WTC11 (cell line): ENCODE data around the gene CROCC2. TPM values are rescaled to one million over a fixed set of nuclear protein-coding genes. Genes with fewer than 3 reads are reported as not detected.

Experiments
- ATAC-seq: fragments of 200-7000 bp; cut with Tn5 transposase; 2 replicates; pipeline ENCODE4 v1.10.0; 2021; ENCODE audit warnings: mild to moderate bottlenecking, moderate library complexity
- CTCF ChIA-PET: fragments of 300-600 bp; sonication (Branson Sonifier 250); formaldehyde crosslinking; loops from one replicate; lab custom pipeline; 2021; ENCODE audit warnings: antibody characterized with exemption; lab: Charles Lee
- POLR2A ChIA-PET: fragments of 350-600 bp; sonication (Branson Sonifier 250); formaldehyde crosslinking; loops from one replicate; lab custom pipeline; 2021; ENCODE audit warnings: antibody characterized with exemption; lab: Charles Lee
- DNase-seq: peaks from one replicate; pipeline ENCODE4 v3.0.0; 2021; ENCODE audit warnings: low spot score
- H3K27ac Mint-ChIP-seq: 2 replicates; pipeline ENCODE4 v1.8.0; 2021; ENCODE audit warnings: mixed read lengths
- H3K27me3 Mint-ChIP-seq: 2 replicates; pipeline ENCODE4 v1.8.0; 2021; ENCODE audit warnings: low read depth, mild to moderate bottlenecking, moderate library complexity, mixed read lengths
- H3K36me3 Mint-ChIP-seq: 2 replicates; pipeline ENCODE4 v1.8.0; 2021; ENCODE audit warnings: mixed read lengths
- H3K4me1 Mint-ChIP-seq: 2 replicates; pipeline ENCODE4 v1.8.0; 2022; ENCODE audit warnings: mixed read lengths
- H3K4me3 Mint-ChIP-seq: 2 replicates; pipeline ENCODE4 v1.8.0; 2021; ENCODE audit warnings: mild to moderate bottlenecking, moderate library complexity, mixed read lengths
- H3K9me3 Mint-ChIP-seq: 2 replicates; pipeline ENCODE4 v1.8.0; 2021; ENCODE audit warnings: mixed read lengths
- CREB1 ChIP-seq: sonication (generic); formaldehyde crosslinking; IDR thresholded peaks from 2 replicates; pipeline ENCODE4 v1.8.0; 2023; ENCODE audit warnings: mild to moderate bottlenecking, missing genetic modification reagents
- CREM ChIP-seq: sonication (generic); formaldehyde crosslinking; IDR thresholded peaks from 2 replicates; pipeline ENCODE4 v1.8.1; 2022; ENCODE audit warnings: mild to moderate bottlenecking, missing genetic modification reagents, moderate library complexity
- EMX1 ChIP-seq: fragments of 250-450 bp; sonication (Bioruptor Pico); IDR thresholded peaks from 2 replicates; pipeline ENCODE4 v1.8.0; 2021; ENCODE audit warnings: mild to moderate bottlenecking
- GABPB1 ChIP-seq: sonication (generic); formaldehyde crosslinking; IDR thresholded peaks from 2 replicates; pipeline ENCODE4 v1.8.1; 2023; ENCODE audit warnings: mild to moderate bottlenecking, missing genetic modification reagents
- JUN ChIP-seq: sonication (generic); formaldehyde crosslinking; IDR thresholded peaks from 2 replicates; pipeline ENCODE4 v1.8.0; 2023; ENCODE audit warnings: mild to moderate bottlenecking, missing genetic modification reagents
- MYBL2 ChIP-seq: sonication (generic); formaldehyde crosslinking; IDR thresholded peaks from 2 replicates; pipeline ENCODE4 v1.8.1; 2023; ENCODE audit warnings: mild to moderate bottlenecking, moderate library complexity, missing genetic modification reagents
- SOX15 ChIP-seq: fragments of 250-450 bp; sonication (Bioruptor Pico); IDR thresholded peaks from 2 replicates; pipeline ENCODE4 v1.9.0; 2021; ENCODE audit warnings: mild to moderate bottlenecking
- TCF7 ChIP-seq: sonication (generic); formaldehyde crosslinking; IDR thresholded peaks from 2 replicates; pipeline ENCODE4 v1.8.0; 2022; ENCODE audit warnings: mild to moderate bottlenecking, low read depth, missing genetic modification reagents, moderate library complexity
- ZNF263 ChIP-seq: sonication (generic); formaldehyde crosslinking; IDR thresholded peaks from 2 replicates; pipeline ENCODE4 v1.8.1; 2022; ENCODE audit warnings: low read depth, mild to moderate bottlenecking, moderate library complexity, missing genetic modification reagents
- ZNF396 ChIP-seq: fragments of 250-450 bp; sonication (Bioruptor Pico); IDR thresholded peaks from 2 replicates; pipeline ENCODE4 v1.8.0; 2021; ENCODE audit warnings: mild to moderate bottlenecking, moderate library complexity, borderline replicate concordance
- total RNA-seq: library from RNA; stranded (reverse); gene quantifications from 3 replicates; pipeline ENCODE4 v1.2.3, GENCODE V29; 2021
- TF ChIP-seq, protein P1 (sequence below): sonication (generic); formaldehyde crosslinking; IDR thresholded peaks from 2 replicates; pipeline ENCODE4 v1.8.0; 2023; ENCODE audit warnings: missing genetic modification reagents, mild to moderate bottlenecking, borderline replicate concordance
- TF ChIP-seq, protein P2 (sequence below): sonication (generic); formaldehyde crosslinking; IDR thresholded peaks from 2 replicates; pipeline ENCODE4 v1.8.1; 2022; ENCODE audit warnings: mild to moderate bottlenecking, moderate library complexity, missing genetic modification reagents
- TF ChIP-seq, protein P3 (sequence below): sonication (generic); formaldehyde crosslinking; IDR thresholded peaks from 2 replicates; pipeline ENCODE4 v1.8.0; 2022; ENCODE audit warnings: missing genetic modification reagents
- TF ChIP-seq, protein P4 (sequence below): fragments of 250-450 bp; sonication (Bioruptor Pico); IDR thresholded peaks from 2 replicates; pipeline ENCODE4 v1.8.0; 2021; ENCODE audit warnings: mild to moderate bottlenecking
- TF ChIP-seq, protein P5 (sequence below): sonication (generic); formaldehyde crosslinking; conservative IDR thresholded peaks from 2 replicates; pipeline ENCODE4 v1.8.1; 2023; ENCODE audit warnings: mild to moderate bottlenecking, low read depth, missing genetic modification reagents, moderate library complexity
- TF ChIP-seq, protein P6 (sequence below): sonication (generic); formaldehyde crosslinking; IDR thresholded peaks from 2 replicates; pipeline ENCODE4 v1.8.1; 2022; ENCODE audit warnings: low read depth, missing genetic modification reagents, borderline replicate concordance
- TF ChIP-seq, protein P7 (sequence below): sonication (generic); formaldehyde crosslinking; IDR thresholded peaks from 2 replicates; pipeline ENCODE4 v1.8.1; 2023; ENCODE audit warnings: mild to moderate bottlenecking, missing genetic modification reagents, moderate library complexity
- TF ChIP-seq, protein P8 (sequence below): sonication (generic); formaldehyde crosslinking; IDR thresholded peaks from 2 replicates; pipeline ENCODE4 v1.8.1; 2022; ENCODE audit warnings: low read depth, mild to moderate bottlenecking, moderate library complexity, missing genetic modification reagents, borderline replicate concordance

The CROCC2 gene
- total RNA-seq, 1 experiment from 2014 or later, result not detected

DNA sequence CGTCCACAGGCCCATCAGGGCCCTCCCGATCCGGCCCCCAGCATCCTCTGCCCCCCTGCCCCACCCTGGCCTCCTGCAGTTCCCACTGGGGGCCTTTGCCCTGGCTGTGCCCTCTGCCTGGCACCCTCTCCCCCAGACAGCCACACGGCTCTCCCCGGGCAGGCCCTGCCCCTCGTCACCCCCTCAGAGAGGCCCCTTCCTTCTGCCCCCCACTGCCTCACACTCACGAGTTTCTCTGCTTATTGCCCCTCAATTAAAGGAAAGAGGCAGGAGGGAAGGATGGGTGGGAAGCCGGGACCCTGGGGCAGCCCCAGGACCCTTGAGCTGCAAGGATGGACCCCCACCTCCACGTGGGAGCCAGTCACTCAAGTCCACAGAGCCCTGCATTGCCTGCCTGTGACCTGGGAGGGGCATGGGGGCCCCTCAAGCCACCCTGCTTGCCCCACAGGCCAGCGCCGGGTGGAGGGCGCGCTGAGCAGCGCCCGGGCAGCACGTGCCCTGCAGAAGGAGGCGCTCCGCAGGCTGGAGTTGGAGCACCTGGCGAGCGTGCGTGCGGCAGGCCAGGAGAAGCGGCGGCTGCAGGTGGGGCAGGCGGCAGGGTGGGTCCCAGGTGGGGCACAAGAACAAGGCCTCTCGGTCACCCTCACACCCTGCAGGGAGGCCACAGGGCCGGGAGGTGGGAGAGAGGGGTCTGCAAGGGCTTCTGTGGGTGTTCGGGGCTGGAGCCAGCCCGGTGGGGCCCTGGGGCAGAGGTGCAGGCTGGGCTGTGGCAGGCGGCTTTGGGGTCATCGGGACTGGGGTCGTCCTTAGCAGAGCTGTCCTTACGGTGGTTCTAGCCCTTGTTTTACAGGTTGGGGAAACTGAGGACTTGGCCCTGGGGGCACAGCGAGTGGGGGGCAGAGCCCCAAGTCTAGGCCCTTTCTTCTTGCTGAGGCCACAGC is 61.8 kb downstream of the CROCC2 start:
- H3K4me3 Mint-ChIP-seq, result no peak overlapping the region
- POLR2A ChIA-PET, result no interaction called here
- no peaks in the 10 kb centered on the region for H3K27me3 Mint-ChIP-seq
- H3K4me1 Mint-ChIP-seq, result no peaks in the 10 kb centered on the region
- H3K9me3 Mint-ChIP-seq, result no peaks in the 10 kb centered on the region
- no peaks in the 10 kb centered on the region for H3K36me3 Mint-ChIP-seq
- H3K27ac Mint-ChIP-seq, result no peak overlapping the region
- CTCF ChIA-PET, result interaction anchor here (2.0 to 2.4 kb wide), 2 partner anchors 16 to 53 kb away, joined by 4 to 11 read pairs; no protein-coding TSS in a partner anchor
- DNase-seq, result no peak
- ATAC-seq, result no peak
- TF ChIP-seq SOX15 (CRISPR knock-in tag) (no peak), EMX1 (CRISPR knock-in tag) (no peak), GABPB1 (CRISPR knock-in tag) (no peak), ZNF263 (CRISPR knock-in tag) (no peak), JUN (no peak), CREB1 (no peak), CREM (CRISPR knock-in tag) (no peak), ZNF396 (CRISPR knock-in tag) (no peak), MYBL2 (CRISPR knock-in tag) (no peak), TCF7 (CRISPR knock-in tag) (no peak)
- TF ChIP-seq, protein P1, sequence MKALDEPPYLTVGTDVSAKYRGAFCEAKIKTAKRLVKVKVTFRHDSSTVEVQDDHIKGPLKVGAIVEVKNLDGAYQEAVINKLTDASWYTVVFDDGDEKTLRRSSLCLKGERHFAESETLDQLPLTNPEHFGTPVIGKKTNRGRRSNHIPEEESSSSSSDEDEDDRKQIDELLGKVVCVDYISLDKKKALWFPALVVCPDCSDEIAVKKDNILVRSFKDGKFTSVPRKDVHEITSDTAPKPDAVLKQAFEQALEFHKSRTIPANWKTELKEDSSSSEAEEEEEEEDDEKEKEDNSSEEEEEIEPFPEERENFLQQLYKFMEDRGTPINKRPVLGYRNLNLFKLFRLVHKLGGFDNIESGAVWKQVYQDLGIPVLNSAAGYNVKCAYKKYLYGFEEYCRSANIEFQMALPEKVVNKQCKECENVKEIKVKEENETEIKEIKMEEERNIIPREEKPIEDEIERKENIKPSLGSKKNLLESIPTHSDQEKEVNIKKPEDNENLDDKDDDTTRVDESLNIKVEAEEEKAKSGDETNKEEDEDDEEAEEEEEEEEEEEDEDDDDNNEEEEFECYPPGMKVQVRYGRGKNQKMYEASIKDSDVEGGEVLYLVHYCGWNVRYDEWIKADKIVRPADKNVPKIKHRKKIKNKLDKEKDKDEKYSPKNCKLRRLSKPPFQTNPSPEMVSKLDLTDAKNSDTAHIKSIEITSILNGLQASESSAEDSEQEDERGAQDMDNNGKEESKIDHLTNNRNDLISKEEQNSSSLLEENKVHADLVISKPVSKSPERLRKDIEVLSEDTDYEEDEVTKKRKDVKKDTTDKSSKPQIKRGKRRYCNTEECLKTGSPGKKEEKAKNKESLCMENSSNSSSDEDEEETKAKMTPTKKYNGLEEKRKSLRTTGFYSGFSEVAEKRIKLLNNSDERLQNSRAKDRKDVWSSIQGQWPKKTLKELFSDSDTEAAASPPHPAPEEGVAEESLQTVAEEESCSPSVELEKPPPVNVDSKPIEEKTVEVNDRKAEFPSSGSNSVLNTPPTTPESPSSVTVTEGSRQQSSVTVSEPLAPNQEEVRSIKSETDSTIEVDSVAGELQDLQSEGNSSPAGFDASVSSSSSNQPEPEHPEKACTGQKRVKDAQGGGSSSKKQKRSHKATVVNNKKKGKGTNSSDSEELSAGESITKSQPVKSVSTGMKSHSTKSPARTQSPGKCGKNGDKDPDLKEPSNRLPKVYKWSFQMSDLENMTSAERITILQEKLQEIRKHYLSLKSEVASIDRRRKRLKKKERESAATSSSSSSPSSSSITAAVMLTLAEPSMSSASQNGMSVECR, result no peak
- TF ChIP-seq, protein P2, sequence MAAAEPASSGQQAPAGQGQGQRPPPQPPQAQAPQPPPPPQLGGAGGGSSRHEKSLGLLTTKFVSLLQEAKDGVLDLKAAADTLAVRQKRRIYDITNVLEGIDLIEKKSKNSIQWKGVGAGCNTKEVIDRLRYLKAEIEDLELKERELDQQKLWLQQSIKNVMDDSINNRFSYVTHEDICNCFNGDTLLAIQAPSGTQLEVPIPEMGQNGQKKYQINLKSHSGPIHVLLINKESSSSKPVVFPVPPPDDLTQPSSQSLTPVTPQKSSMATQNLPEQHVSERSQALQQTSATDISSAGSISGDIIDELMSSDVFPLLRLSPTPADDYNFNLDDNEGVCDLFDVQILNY (CRISPR knock-in tag), result no peak
- TF ChIP-seq, protein P3, sequence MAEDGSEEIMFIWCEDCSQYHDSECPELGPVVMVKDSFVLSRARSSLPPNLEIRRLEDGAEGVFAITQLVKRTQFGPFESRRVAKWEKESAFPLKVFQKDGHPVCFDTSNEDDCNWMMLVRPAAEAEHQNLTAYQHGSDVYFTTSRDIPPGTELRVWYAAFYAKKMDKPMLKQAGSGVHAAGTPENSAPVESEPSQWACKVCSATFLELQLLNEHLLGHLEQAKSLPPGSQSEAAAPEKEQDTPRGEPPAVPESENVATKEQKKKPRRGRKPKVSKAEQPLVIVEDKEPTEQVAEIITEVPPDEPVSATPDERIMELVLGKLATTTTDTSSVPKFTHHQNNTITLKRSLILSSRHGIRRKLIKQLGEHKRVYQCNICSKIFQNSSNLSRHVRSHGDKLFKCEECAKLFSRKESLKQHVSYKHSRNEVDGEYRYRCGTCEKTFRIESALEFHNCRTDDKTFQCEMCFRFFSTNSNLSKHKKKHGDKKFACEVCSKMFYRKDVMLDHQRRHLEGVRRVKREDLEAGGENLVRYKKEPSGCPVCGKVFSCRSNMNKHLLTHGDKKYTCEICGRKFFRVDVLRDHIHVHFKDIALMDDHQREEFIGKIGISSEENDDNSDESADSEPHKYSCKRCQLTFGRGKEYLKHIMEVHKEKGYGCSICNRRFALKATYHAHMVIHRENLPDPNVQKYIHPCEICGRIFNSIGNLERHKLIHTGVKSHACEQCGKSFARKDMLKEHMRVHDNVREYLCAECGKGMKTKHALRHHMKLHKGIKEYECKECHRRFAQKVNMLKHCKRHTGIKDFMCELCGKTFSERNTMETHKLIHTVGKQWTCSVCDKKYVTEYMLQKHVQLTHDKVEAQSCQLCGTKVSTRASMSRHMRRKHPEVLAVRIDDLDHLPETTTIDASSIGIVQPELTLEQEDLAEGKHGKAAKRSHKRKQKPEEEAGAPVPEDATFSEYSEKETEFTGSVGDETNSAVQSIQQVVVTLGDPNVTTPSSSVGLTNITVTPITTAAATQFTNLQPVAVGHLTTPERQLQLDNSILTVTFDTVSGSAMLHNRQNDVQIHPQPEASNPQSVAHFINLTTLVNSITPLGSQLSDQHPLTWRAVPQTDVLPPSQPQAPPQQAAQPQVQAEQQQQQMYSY (CRISPR knock-in tag), result no peak
- TF ChIP-seq, protein P4, sequence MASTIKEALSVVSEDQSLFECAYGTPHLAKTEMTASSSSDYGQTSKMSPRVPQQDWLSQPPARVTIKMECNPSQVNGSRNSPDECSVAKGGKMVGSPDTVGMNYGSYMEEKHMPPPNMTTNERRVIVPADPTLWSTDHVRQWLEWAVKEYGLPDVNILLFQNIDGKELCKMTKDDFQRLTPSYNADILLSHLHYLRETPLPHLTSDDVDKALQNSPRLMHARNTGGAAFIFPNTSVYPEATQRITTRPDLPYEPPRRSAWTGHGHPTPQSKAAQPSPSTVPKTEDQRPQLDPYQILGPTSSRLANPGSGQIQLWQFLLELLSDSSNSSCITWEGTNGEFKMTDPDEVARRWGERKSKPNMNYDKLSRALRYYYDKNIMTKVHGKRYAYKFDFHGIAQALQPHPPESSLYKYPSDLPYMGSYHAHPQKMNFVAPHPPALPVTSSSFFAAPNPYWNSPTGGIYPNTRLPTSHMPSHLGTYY (CRISPR knock-in tag), result no peak
- TF ChIP-seq, protein P5, sequence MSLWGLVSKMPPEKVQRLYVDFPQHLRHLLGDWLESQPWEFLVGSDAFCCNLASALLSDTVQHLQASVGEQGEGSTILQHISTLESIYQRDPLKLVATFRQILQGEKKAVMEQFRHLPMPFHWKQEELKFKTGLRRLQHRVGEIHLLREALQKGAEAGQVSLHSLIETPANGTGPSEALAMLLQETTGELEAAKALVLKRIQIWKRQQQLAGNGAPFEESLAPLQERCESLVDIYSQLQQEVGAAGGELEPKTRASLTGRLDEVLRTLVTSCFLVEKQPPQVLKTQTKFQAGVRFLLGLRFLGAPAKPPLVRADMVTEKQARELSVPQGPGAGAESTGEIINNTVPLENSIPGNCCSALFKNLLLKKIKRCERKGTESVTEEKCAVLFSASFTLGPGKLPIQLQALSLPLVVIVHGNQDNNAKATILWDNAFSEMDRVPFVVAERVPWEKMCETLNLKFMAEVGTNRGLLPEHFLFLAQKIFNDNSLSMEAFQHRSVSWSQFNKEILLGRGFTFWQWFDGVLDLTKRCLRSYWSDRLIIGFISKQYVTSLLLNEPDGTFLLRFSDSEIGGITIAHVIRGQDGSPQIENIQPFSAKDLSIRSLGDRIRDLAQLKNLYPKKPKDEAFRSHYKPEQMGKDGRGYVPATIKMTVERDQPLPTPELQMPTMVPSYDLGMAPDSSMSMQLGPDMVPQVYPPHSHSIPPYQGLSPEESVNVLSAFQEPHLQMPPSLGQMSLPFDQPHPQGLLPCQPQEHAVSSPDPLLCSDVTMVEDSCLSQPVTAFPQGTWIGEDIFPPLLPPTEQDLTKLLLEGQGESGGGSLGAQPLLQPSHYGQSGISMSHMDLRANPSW (CRISPR knock-in tag), result no peak
- TF ChIP-seq, protein P6, sequence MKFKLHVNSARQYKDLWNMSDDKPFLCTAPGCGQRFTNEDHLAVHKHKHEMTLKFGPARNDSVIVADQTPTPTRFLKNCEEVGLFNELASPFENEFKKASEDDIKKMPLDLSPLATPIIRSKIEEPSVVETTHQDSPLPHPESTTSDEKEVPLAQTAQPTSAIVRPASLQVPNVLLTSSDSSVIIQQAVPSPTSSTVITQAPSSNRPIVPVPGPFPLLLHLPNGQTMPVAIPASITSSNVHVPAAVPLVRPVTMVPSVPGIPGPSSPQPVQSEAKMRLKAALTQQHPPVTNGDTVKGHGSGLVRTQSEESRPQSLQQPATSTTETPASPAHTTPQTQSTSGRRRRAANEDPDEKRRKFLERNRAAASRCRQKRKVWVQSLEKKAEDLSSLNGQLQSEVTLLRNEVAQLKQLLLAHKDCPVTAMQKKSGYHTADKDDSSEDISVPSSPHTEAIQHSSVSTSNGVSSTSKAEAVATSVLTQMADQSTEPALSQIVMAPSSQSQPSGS (CRISPR knock-in tag), result no peak
- TF ChIP-seq, protein P7, sequence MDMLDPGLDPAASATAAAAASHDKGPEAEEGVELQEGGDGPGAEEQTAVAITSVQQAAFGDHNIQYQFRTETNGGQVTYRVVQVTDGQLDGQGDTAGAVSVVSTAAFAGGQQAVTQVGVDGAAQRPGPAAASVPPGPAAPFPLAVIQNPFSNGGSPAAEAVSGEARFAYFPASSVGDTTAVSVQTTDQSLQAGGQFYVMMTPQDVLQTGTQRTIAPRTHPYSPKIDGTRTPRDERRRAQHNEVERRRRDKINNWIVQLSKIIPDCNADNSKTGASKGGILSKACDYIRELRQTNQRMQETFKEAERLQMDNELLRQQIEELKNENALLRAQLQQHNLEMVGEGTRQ (CRISPR knock-in tag), result no peak
- TF ChIP-seq, protein P8, sequence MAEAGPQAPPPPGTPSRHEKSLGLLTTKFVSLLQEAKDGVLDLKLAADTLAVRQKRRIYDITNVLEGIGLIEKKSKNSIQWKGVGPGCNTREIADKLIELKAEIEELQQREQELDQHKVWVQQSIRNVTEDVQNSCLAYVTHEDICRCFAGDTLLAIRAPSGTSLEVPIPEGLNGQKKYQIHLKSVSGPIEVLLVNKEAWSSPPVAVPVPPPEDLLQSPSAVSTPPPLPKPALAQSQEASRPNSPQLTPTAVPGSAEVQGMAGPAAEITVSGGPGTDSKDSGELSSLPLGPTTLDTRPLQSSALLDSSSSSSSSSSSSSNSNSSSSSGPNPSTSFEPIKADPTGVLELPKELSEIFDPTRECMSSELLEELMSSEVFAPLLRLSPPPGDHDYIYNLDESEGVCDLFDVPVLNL, result no peak
